NCI-H446 treated with DMSO at 0.1 percent for 48 hours (cell line): ENCODE results near the gene SPTBN5.

ENCODE experiments used
- DNase-seq: peaks from one replicate; lab custom pipeline; 2025; lab: John Stamatoyannopoulos, UW

The SPTBN5 gene

DNA sequence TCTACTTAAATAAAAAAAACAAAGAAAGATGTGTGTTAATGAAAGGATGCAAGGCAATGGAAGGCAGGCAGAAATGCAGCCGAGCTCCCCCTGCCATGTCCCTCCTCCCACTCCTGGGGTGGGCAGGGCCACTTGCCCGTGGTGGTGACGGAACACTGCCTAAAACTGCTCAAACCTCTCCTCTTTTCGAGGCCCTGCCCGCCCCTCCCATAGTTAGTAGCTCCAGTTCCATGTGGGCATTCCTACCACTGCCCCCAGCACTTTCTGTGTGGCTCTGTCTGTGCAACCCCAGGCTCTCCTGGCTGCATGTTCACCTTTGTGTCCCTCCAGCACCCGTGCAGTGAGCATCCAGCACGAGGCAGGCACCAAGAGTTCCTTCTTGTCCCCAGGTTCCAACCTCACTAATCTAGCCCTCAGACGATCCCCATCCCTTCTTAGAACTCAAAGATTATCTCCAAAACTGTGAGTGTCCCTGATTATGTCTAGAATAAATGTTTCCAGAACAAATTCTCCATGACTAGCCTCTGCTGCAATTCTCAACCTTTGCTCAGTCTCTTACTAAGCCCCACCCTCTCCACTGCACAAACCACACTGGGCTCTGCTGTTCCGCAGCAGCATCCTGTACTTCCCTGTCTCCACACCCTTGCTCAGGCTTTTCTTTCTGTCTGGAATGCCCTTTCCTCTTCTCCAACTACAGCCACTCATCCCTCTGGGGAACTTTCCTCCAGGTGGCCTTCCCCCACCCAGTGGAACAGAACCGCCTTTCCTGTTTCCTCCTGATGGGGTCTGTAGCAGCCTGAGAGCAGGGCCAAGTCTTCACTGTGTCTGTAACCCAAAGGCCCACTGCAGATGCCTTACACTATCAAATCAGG is 32.6 kb upstream of the SPTBN5 start:
- no peak for DNase-seq

DNA sequence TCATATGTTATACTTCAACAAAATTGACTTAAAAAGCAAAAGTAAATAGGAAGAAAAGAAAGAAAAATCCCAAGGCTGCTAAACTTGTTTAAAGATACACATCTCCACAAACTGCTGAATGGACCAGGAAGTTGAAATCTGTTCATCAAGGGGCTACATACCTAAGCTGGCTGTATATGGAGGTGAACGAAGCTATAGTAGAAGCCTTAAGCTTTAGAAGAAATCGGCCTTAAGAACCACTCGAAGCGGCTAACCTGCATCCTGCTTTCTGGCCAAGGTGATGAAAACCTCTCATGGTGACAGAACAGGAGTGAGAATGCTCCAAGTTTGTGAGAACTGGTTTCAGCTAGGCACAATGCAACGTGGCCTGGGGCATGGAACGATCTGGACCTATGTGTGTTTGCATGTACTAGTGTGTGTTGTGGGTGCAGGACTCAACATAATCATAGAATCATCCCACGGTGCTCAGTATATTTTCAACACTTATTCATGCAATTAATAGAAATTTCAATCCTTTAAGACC is 31.3 kb upstream of the SPTBN5 start:
- no peak for DNase-seq

DNA sequence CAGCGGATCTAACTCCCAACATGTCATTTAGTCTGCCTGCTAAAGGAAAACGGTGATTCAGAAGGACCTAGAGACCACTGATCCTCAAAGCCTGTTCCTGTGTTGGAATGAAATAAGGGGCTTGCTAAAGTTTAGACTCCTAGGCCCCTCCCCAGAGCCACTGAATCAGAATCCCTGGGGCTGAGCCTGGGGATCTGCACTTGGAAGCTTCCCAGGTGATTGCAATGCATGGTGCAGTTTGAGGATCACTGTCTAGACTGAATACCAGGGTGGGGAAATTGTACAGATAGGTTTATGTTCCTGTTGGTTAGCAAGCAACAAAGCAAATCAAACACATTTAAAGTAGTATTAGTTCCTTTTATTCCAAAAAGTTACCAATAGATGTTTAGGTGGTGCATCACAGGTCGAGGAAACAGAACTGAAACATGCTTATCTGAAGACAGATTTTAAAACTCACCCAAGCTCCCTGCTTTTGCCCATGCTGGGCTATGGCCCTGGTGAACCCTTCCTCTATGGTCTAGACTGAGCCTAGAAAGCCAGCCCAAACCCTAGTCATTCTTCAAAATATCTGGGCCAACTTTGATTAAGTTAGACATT is 29.6 kb upstream of the SPTBN5 start:
- no peak for DNase-seq

DNA sequence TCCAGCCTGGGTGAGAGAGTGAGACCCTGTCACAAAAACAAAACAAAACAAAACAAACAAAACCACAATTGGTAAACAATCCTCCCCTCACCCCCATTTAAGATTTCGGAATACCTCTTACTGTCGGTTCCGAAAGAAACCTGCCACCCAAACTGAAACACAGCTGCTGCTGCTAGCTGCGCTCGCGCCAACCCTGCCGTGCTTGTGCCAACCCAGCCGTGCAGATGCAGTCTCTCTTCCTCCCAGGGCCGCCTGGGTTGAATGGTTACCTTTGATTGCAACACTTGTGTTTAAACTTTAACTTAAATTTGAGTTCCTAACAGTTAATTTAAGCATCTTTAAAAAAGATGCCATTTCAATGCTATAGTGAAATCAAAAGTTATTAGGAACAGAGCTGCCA is 28.5 kb upstream of the SPTBN5 start:
- no peak for DNase-seq

DNA sequence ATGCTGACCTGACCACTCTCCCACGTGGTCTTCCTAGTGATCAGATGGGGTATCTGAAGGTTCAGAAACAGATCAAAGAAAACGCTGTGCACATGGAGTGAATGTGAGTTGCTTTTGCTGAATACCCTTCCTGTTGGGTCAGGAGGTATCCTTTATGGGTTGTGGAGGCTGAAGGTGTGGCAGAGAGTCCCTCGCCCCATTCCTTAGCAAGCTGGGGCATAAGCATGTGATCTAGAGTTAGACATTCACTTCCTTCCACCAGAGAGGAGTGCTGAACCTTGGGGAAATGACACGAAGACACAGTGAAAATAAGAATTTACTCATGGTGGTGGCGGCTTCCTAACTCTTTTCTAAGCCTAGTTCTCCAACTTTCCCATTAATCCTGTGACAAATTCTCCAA is 27.8 kb upstream of the SPTBN5 start:
- DNase-seq, result no peak

DNA sequence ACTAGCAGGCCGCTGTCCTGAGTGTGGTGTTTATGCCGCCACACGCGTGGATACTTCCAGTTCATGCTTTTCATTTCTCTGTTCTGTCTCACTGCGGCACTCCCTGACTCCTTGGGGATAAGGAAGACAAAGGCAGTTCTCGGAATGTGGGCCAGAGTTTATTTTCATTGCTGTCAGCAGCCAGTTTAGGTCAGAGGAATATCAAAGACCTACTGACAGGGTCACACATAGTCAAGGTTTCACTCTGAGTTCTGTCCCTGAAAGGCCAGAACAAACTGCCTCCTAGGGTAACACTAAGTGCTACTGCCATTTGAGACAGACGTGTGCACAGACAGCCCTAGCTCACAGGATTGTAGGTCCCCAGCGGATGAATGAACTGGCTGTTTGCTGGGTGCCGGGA is 27.3 kb upstream of the SPTBN5 start:
- DNase-seq, result no peak

DNA sequence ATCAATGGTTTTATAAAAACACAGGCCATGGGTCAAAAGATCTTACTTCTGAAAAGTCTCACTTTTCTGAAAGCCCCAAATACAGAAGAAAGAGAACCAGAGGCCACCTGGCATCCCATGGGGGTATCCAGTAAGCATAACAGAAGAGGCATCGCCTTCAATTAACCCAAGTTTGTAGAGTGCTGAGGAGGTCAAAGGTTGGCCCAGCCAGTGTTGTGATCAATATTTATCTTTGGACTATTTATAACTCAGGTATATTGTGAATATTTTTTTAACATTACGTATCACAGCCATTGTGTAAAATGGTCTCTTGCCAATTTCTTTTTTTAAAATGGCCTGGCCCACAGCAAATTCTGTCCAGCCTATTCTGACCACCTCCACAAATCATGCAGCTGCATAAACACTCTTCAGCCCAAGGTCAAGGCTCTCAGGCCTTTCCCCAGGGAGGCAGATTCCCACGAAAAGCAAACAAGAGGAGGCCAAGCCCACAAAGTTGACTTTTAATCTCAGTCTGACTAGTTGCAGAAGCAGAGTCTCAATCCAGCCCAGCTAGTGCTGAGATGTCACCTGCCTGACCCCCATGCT is 26.2 kb upstream of the SPTBN5 start:
- DNase-seq, result no peak

DNA sequence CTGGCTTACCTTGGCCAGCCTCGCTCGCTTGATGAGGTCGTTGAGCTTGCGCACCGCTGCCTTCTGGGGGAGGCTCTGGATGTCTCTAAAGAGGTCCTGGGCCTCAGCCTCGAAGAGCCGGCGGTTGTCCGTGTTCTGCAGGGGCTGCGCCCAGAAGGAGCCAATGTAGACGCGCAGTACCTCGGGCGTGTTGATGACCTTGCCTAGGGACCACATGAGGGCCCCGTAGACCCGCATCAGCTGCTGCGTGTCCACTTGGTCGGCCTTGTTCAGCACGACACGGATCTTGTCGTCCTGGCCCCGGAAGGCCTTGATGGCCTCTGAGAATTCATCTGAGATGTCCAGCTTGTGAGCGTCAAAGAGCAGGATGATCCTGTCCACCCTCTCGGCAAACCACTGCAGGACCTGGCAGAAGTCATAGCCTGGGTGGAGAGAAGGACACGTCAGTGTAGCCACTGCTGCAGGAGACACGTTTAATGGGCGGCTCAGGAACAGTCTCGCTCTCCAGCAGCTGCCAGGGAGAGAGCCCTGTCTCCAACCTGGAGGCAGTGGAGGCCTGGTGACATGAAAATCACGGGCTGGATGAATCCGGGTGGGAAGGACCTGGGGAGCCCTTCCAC is 25.5 kb upstream of the SPTBN5 start:
- DNase-seq, result no peak

DNA sequence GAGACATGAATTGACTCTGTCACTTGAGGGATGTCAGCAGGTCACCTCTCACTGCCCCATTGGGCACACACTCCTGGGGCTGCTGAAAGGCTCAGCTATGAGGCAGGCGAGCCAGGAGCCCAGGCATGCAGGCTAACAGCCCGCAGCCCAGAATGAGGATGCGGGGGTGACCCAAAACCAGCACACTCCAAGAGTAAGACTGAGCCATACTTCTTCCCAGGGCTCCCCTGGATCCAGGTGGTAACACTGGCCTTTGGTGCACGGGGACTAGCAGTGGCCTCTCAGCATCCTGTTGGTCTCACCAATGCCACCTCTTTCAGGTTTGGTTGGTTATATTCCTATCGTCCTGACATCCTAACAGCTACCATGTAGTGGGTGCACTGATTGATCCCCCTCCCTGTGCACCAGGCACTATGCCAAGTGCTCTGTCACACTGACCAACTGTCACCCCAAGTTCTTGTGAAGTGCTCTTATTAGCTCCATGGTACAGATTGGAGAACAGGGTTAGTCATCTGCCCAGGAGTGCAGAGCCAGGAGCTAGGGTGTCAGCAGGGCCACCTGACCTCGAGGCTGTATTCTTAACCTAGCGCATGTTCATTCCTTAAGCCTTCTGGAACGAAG is 24.8 kb upstream of the SPTBN5 start:
- no peak for DNase-seq

DNA sequence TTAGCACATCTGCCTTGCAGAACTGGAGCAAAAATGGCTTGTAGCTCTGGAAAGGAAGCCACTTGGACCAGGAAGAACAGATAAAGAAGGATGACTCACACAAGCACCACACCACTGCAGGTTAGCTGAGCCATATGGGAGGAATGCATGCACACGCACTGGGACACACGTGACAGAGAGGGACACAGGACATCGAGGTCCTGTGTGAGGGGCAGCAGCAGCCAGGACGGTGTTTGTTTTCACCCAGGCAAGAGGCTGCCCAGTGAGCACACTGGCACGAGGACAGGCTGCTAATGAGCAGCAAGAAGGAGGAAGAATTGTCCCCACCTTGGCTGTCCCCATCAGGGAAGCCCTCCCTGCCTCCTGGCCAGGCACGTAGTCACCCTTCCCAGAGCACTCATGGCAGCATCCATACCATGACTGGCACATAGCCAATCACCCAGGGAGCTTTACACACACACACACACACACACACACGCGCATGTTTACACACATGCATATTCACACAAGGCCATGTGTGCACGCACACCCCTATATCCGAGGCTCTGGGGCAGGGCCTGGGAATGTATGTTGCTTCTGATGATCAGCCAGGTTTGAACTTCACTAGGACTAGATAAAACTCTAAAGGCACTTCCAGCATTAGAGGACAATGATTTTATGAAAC is 24.0 kb upstream of the SPTBN5 start:
- no peak for DNase-seq

DNA sequence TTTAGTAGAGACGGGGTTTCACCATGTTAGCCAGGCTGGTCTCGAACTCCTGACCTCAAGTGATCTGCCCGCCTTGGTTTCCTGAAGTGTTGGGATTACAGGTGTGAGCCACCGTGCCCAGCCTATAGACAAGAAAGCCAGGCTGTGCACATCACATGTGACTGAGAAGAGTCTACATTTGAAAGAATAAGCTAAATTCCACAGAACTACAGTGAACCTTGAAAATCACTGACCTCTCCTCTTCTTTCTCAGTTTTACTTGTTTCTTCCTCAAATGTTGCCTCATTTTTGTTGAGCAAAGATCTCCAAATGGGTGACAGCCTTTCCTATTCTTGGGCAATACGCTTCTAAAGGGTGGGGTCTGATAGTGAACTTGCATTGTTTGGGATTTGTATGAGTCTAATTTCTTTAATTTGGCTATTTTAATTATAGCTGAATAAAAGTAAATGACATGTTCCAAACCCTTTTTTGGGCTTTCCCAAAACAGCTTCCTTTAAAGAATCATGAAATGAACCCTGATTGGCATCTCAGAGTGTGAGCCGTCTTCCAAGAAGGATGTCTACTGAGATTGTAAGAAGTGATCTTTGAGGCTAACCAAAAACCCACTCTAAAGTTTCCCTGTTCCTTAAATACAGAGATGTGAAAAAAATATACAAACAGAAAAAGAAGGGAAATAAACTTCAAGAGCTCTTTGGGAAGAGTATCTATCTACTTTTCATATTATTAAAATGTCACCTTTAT is 21.6 kb upstream of the SPTBN5 start:
- DNase-seq, result no peak

DNA sequence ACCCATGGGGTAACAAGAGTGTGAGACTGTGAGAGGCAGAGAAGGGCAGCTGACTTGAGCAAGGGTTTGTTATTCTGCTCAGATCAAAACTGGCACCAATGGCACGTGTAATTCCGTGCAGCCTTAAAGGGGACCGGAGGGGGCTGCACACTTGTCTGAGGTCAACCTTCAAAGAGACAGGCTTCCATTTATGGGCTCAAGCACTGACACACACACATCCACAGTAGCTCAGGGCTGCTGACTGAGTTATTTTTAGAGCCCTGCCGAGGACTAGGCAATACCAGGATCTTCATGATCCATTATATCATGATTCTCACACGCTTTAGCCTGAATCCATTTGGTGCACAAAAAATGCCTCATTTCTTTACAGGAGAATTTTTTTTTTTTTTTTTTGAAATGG is 20.6 kb upstream of the SPTBN5 start:
- DNase-seq, result no peak

DNA sequence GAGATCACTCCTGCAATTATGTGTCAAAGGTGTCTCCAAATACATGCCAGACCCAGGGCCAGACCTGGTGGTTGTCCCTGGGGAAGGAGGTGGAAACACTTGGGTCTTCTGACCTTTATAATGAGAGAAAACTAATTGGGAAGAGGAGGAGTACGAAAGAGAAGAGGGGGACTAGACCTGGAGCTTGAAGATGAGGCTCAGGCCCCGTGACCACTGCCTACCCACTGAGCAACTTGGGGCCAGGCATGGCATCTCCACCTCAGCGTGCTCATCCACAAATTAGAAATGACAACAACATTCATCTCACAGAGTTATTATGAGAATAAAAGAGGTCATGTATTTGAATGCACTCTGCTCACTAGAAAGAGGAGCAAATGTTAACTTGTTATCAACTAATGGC is 19.4 kb upstream of the SPTBN5 start:
- DNase-seq, result no peak

DNA sequence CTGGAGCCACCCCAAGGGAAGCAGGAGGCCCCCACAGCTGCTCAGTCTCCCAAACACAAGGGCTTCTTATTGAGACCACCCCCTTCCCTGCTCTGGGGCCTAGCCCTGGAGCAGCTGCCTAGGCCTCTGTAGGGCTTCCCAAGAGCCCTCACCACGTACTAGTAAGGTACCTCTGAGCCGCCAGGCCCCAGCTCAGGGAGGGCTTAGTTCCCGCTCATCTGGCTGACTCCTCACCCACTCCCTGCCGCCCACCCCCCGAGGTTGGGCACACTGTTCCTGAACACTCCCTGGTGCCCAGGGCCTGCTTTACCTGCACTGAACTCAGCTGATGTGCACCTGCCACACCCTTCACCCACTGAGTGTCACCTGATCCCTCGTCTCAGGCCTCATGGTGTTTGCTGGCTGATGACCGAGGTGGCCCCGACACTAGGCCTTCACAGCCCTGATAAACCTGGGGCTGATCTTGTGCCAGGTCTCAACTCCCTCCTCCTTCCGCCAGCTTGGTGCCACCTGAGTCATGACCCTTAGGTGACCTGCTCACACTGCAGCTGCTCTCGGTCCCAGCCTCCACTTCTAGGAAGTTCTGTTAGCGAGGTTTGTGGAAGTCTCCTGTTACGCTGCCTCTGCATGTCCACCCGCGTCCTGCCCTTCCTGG is 18.0 kb upstream of the SPTBN5 start:
- DNase-seq, result no peak

DNA sequence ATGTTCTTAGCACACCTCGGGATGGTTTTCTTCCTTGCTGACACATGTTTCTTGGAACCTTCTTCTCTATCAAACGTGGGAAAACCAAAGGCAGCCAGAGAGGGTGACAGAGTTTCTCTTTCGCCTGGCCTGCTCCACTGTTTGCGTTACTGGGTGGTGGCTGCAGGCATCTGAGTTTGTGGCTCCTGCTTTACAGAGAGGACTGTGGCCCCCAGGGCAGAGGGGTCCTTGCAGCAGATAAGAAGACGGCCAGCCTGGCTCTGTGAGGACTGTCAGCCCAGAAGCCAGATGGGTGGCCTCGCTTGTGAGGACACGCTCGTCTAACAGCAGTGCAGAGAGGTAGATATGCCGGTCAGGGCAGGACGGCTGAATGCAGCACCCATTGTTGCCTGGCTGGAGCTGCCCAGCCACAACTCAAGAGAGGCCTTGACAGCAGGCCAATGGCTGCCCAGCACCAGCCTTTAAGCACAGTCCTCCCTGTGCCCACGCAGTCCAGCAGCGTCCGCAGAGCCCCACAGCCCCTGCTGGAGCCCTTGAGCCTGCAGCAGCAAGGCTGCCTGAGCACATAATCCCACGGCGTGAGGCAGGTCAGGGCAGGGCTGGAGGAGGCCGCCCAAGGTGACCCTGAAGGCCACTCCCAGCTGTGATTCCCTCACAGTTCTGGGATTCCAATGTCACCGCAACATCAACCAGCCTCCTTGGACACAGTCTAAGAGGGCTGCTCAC is 15.0 kb upstream of the SPTBN5 start:
- DNase-seq, result no peak

DNA sequence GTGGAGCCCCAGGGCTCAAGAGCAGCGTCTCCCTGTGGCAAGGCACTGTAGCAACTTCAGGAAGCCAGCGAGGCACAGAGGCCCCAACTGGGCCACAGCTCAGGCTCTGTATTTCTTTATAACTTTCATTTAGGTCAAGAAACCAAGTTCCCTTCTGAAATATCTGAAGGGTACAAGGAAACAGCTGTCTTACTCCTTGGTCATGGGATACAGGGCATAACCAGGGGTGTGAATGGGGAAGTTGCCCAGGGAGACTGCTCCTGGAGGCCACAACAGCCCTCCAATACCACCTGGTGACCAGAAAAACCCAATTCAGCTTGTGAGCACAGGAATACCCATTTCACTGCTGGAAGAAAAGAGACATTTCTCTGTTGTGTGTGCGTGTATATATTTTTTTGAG is 13.3 kb upstream of the SPTBN5 start:
- DNase-seq, result no peak

DNA sequence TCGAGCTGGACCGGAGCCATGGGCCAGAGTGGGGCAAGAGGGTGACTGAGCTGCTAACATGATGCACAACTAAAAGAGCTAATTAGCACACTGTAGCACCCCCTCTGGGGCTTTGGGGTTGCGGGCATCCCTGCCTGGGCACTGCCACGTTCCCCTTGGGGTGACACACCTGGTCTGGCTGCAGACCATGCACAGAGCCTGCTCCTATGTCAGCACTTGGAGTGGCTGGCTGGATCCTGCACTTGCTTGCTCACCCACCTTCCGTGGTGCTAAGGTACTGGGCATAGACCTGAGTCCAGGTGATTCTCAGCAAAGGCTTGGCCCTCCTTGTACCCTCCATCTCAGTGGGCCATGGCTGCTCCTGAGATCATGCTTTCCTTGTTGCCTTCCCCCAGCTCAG is 12.8 kb upstream of the SPTBN5 start:
- DNase-seq, result no peak

DNA sequence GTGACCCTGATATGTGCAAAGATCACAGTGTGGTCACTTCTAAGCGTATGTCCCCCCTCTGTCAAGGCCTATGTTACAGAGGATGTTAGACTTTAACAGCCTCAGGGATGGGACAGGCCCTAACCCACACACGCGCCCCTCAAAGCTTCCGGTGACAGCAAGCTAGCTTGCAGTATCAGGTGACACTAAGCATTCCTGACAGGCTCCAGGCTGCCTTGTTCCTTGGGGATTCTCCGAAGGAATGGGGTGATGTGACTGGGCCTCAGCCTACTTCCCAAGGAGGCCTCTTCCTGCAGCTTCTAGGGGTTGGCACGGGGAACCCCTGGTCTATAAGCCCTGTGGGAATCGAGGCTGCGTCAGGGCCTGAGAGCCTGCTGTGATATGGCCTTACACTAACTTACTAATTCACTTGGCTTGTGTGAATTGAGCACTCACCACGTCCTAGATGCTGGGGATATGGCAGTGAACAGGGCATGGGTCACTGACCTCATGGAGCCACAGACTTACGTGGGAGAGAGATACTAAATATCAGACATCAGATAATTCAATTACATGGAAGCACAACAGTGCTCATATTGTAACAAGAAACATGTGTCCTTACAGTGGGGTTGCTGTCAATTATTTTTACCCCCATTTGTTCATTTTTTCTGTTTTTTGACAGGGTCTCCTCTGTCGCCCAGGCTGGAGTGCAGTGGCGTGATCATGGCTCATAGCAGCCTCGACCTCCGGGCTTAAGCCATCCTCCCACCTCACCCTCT is 11.4 kb upstream of the SPTBN5 start:
- DNase-seq, result no peak

DNA sequence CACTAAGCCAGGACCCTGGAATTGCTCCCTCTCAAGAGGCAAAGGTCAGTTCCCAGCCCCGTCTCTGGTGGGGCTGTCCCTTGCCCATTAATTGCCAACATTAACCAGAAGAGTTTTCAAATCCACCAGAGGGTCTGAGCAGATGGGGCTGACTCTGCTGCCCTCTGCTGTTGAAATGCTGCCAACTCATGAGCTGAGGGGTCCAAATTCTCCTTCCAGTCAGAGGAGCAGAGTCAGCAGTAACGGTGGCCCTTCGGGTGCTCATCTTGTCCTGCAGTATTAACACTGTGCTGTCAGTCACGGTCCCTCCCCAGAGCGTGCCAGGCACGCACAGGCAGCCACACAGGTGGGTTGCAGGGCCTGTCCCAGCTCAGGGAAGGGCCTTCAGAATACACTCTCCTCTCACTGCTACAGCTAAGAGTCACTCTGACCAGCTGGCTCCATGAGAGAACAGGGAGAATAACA is 10.7 kb upstream of the SPTBN5 start:
- DNase-seq, result peak; percentile 23
